ENCODE data around the gene KIF5C. TPM values are rescaled to one million over a fixed set of nuclear protein-coding genes. Genes with fewer than 3 reads are reported as not detected.

The KIF5C gene
- total and polyA plus RNA-seq, 9 donors, result 0.73 to 18.7 (median 3.3) TPM

GRCh38 chr2:148947299-148947698 lies 72.3 kb downstream of the KIF5C start:
- intact Hi-C loops (cut with DNase I), result no loop called here
- TF ChIP-seq EP300 (IDR thresholded peaks at IDR 0.05) (no peak), POLR2A (IDR thresholded peaks at IDR 0.05) (no peak), CTCF (IDR thresholded peaks at IDR 0.05) (no peak)

GRCh38 chr2:148948868-148949267 lies 73.8 kb downstream of the KIF5C start:
- Histone ChIP-seq H3K9me3 (no peaks in the 10 kb centered on the region), H3K27ac (no peak overlapping the region), H3K4me3 (no peak overlapping the region), H3K27me3 (no peaks in the 10 kb centered on the region), H3K36me3 (no peaks in the 10 kb centered on the region), H3K4me1 (ENCODE audit: insufficient read depth) (no peaks in the 10 kb centered on the region)
- intact Hi-C loops (cut with DNase I), result no loop called here
- no peak for DNase-seq
- WGBS, 3 donors, result 55 to 67% (median 61%) methylated on average over 5 of the region's 5 CpGs
- no peak for TF ChIP-seq EP300 (IDR thresholded peaks at IDR 0.05)
- no peak for TF ChIP-seq POLR2A (IDR thresholded peaks at IDR 0.05)
- TF ChIP-seq CTCF (IDR thresholded peaks at IDR 0.05), result no peak

More at GRCh38 chr2:148947299-148947698, 72.3 kb downstream of the KIF5C start:
- H3K4me3 ChIP-seq, result no peak overlapping the region
- no peaks in the 10 kb centered on the region for H3K9me3 ChIP-seq
- H3K4me1 ChIP-seq (ENCODE audit: insufficient read depth), result no peaks in the 10 kb centered on the region
- no peak overlapping the region for H3K27ac ChIP-seq
- no peaks in the 10 kb centered on the region for H3K27me3 ChIP-seq
- H3K36me3 ChIP-seq, result no peaks in the 10 kb centered on the region
- WGBS, 3 donors, result 86 to 87% (median 86%) methylated on average over 7 of the region's 7 CpGs
- no peak for DNase-seq

GRCh38 chr2:148949348-148949747 lies 74.3 kb downstream of the KIF5C start:
- Histone ChIP-seq H3K4me3 (no peak overlapping the region), H3K36me3 (no peaks in the 10 kb centered on the region), H3K4me1 (ENCODE audit: insufficient read depth) (no peaks in the 10 kb centered on the region), H3K27me3 (no peaks in the 10 kb centered on the region), H3K27ac (no peak overlapping the region), H3K9me3 (no peaks in the 10 kb centered on the region)
- intact Hi-C loops (cut with DNase I), result no loop called here
- TF ChIP-seq CTCF (IDR thresholded peaks at IDR 0.05) (no peak), POLR2A (IDR thresholded peaks at IDR 0.05) (no peak), EP300 (IDR thresholded peaks at IDR 0.05) (no peak)
- WGBS, 3 donors, result 86 to 87% (median 87%) methylated on average over 7 of the region's 7 CpGs
- DNase-seq, result no peak

- Histone ChIP-seq H3K9me3 (no peaks in the 10 kb centered on the region), H3K27ac (no peak overlapping the region), H3K27me3 (no peaks in the 10 kb centered on the region), H3K36me3 (no peaks in the 10 kb centered on the region), H3K4me3 (no peak overlapping the region), H3K4me1 (ENCODE audit: insufficient read depth) (no peaks in the 10 kb centered on the region)
- TF ChIP-seq POLR2A (IDR thresholded peaks at IDR 0.05) (no peak), EP300 (IDR thresholded peaks at IDR 0.05) (no peak), CTCF (IDR thresholded peaks at IDR 0.05) (no peak)
- DNase-seq, result no peak
- WGBS, 3 donors, result 89 to 94% (median 91%) methylated on average over 5 of the region's 5 CpGs
- intact Hi-C loops (cut with DNase I), result no loop called here
Measured at GRCh38 chr2:148952621-148953020, 77.6 kb downstream of the KIF5C start.
